Mesothelial cell of epicardium (in vitro differentiated cells): ENCODE data around the gene PCLAF. TPM values are rescaled to one million over a fixed set of nuclear protein-coding genes. Genes with fewer than 3 reads are reported as not detected.

Source experiments
- DNase-seq, 2 experiments: peaks; one replicate each; pipeline ENCODE4 v3.0.0; 2021; ENCODE audit warnings: low spot score in 2 of 2; ENCODE audit not compliant: unreplicated experiment in 2 of 2
- H3K27ac Mint-ChIP-seq: 2 replicates; pipeline ENCODE4 v1.8.0; 2021; ENCODE audit warnings: mixed read lengths
- H3K27me3 Mint-ChIP-seq: 2 replicates; pipeline ENCODE4 v1.8.0; 2021; ENCODE audit warnings: low read depth, mixed read lengths
- H3K36me3 Mint-ChIP-seq: 2 replicates; pipeline ENCODE4 v1.8.0; 2021; ENCODE audit warnings: mixed read lengths
- H3K4me1 Mint-ChIP-seq: 2 replicates; pipeline ENCODE4 v1.8.0; 2021; ENCODE audit warnings: mixed read lengths
- H3K4me3 Mint-ChIP-seq: 2 replicates; pipeline ENCODE4 v1.8.0; 2021; ENCODE audit warnings: mild to moderate bottlenecking, moderate library complexity, mixed read lengths
- H3K9me3 Mint-ChIP-seq: 2 replicates; pipeline ENCODE4 v1.8.0; 2021; ENCODE audit warnings: mixed read lengths
- total RNA-seq: library from RNA; stranded (reverse); gene quantifications from 3 replicates; pipeline ENCODE4 v1.2.1, GENCODE V29; 2021
- TF ChIP-seq, protein P1 (sequence below): fragments of 200-600 bp; sonication (generic); IDR thresholded peaks from one replicate; pipeline ENCODE4 v1.5.0; 2021; ENCODE audit warnings: antibody characterized with exemption; ENCODE audit not compliant: unreplicated experiment

Gene PCLAF, protein sequence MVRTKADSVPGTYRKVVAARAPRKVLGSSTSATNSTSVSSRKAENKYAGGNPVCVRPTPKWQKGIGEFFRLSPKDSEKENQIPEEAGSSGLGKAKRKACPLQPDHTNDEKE
- 13.8 to 16.6 TPM (median 14.2 TPM) in 3 replicates for total RNA-seq

DNA sequence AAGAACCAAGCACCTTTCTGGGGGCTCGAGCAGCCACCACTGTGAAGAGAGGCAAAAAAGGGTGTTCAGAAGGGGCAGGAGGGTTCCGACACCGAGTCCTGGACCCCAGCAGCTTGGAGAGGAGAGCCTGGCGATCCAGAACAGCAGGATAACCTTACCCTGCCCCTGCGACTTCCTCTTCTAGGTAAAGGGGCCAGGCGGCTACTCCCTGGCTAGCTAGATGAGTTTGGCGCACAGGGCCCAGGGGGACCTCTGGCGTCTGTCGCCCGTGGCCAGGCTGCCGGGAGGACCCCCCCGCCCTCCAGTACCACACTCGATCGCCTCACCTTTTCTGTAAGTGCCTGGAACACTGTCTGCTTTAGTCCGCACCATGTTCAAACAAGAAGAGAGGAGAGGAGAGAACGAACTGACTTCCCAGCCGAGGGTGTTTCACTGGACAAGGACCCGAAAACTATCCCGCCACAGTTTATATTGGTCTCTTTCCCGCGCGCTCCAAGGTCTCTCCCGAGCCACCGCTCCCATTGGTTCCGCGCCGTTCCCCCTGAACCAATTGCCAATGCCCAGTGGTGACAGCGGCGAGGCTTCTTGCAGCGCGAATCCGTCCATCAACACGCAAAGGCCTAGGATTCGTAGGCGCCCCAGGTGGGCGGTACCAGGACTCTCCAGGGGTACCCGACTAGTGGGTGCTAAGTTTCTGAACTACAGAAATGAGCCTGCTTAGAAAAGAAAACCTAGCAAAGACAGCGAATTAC is at the start of gene PCLAF:
TSS of gene PCLAF (minus strand) at position 442 of the 752 bp plus-strand sequence. CDS start at position 372, 70 bp downstream.
- H3K4me3 Mint-ChIP-seq: peak within 1 kb of the TSS; percentile 79
- H3K27me3 Mint-ChIP-seq: no peaks in the 10 kb centered on the region
- peaks cover 14% of the 10 kb centered on the region for H3K4me1 Mint-ChIP-seq
- TF ChIP-seq, protein P1, sequence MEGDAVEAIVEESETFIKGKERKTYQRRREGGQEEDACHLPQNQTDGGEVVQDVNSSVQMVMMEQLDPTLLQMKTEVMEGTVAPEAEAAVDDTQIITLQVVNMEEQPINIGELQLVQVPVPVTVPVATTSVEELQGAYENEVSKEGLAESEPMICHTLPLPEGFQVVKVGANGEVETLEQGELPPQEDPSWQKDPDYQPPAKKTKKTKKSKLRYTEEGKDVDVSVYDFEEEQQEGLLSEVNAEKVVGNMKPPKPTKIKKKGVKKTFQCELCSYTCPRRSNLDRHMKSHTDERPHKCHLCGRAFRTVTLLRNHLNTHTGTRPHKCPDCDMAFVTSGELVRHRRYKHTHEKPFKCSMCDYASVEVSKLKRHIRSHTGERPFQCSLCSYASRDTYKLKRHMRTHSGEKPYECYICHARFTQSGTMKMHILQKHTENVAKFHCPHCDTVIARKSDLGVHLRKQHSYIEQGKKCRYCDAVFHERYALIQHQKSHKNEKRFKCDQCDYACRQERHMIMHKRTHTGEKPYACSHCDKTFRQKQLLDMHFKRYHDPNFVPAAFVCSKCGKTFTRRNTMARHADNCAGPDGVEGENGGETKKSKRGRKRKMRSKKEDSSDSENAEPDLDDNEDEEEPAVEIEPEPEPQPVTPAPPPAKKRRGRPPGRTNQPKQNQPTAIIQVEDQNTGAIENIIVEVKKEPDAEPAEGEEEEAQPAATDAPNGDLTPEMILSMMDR: no peak
- H3K27ac Mint-ChIP-seq: peak within 1 kb of the TSS; percentile 42
- no peaks in the 10 kb centered on the region for H3K9me3 Mint-ChIP-seq
- DNase-seq: peak; percentile 87 to 92
- no peaks in the 10 kb centered on the region for H3K36me3 Mint-ChIP-seq

DNA sequence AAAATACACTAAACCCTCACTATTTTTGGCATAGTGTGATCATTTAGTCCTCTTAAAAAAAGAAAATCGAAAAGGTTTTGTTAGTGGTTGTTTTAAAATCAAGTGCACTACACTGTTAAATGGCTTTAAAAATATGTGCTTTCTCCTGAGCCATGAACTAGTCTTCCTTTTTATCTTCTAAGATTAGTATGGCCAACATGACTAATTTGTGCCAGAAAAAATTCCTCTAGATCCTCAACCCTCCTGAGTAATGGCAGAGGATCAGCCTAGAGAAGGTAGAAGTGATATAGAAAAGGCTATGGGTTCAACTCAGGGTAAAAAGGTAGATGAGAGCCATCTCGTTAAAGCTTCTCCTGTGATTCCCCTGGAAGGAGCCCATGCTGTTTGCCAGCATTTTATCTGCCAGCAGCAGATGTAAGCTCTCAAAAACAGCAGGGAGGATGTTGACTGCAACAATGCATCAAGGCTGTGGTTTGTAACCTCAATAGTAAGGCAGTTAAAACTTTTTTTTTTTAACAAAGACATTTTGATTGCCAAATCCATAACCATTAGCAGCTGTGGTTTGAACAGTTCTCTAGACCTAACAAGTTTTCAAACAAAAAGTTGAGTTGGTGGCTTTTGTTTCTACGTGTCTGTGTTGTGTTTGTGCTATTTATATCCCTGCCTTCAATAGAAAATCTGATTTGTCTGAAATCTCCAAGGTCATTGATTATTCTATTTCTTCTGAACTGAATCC is 48.9 kb upstream of the PCLAF start:
- TF ChIP-seq, protein P1: no peak
- DNase-seq: no peak
- peak overlapping the region; percentile 78 for H3K27ac Mint-ChIP-seq
- no peaks in the 10 kb centered on the region for H3K27me3 Mint-ChIP-seq
- no peak overlapping the region for H3K4me3 Mint-ChIP-seq
- H3K9me3 Mint-ChIP-seq: no peaks in the 10 kb centered on the region
- peaks cover 12% of the 10 kb centered on the region for H3K36me3 Mint-ChIP-seq
- H3K4me1 Mint-ChIP-seq: peaks cover 23% of the 10 kb centered on the region

DNA sequence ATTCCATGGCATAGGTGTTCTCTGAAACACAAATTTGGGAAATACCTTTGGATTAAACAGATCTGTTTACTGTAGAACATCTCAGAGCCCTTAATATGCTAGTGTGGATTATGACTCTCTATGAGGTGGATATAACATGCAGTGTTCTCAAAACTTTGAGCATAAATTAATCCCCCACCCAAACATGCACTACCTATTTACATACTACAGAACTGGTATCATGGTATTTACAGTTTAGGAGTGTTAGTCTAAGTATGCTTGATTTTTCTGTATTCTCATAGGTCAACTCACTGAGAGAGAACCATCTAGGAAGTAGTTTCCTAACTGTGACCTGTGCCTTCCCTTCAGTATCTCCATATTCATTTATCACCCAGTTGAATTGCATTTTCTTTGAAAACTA is 48.2 kb upstream of the PCLAF start:
- H3K9me3 Mint-ChIP-seq: no peaks in the 10 kb centered on the region
- no peak overlapping the region for H3K4me3 Mint-ChIP-seq
- H3K27ac Mint-ChIP-seq: peak overlapping the region; percentile 78
- no peak for DNase-seq
- H3K36me3 Mint-ChIP-seq: peaks cover 13% of the 10 kb centered on the region
- H3K4me1 Mint-ChIP-seq: peaks cover 23% of the 10 kb centered on the region
- TF ChIP-seq, protein P1: no peak
- no peaks in the 10 kb centered on the region for H3K27me3 Mint-ChIP-seq

DNA sequence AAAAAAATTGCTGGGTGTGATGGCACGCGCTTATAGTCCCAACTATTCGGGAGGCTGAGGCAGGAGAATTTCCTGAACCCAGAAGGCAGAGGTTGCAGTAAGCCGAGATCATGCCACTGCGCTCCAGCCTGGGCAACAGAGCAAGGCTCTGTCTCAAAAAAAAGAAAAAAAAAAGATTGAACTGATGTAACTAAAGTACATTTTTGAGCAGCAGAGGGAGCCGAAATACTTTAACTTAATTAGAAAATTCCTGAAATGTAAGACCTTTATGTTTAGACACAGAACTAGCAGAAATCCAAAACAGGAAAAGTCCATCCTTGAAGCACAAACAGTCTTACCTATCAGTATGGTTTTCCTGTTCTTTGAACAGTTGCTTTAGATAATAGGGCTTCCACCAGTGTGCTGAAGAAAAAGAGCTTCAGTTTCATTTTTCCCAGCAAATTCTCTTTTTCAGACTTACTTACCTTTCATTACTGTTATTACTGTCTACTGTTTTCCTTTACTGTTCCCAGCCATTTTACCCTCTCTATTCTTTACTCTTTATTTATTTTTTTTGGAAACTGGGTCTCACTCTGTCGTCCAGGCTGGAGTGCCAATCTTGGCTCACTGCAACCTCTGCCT is 45.7 kb upstream of the PCLAF start:
- Mint-ChIP-seq H3K4me1 (peaks cover 23% of the 10 kb centered on the region), H3K27me3 (no peaks in the 10 kb centered on the region), H3K36me3 (peaks cover 15% of the 10 kb centered on the region), H3K9me3 (no peaks in the 10 kb centered on the region), H3K27ac (peak overlapping the region; percentile 47), H3K4me3 (no peak overlapping the region)
- no peak for DNase-seq
- TF ChIP-seq, protein P1: no peak

DNA sequence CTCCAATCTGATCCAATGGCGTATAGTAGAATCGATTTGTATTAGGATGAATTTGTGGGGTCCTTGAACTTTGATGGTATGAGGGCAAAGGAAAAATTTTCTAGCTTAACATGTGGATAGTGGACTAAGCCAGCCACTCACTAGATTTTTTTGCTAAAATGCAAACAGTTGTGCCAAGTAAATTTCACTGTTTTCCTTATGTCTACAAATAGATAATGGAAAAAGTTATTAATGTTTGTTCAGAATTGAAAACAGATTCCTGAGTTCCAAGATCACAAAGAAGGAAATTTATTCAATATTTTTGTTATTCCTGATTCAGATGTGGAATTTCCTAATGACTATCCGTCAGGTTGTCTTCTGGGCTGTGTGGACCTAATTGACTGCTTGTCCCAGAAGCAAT is 44.0 kb upstream of the PCLAF start:
- H3K27ac Mint-ChIP-seq: no peak overlapping the region
- H3K4me3 Mint-ChIP-seq: no peak overlapping the region
- DNase-seq: no peak
- H3K27me3 Mint-ChIP-seq: no peaks in the 10 kb centered on the region
- H3K4me1 Mint-ChIP-seq: peaks cover 12% of the 10 kb centered on the region
- no peaks in the 10 kb centered on the region for H3K9me3 Mint-ChIP-seq
- peaks cover 15% of the 10 kb centered on the region for H3K36me3 Mint-ChIP-seq
- TF ChIP-seq, protein P1: no peak
